GM21786 (cell line): ENCODE data around the gene LIPA.

Experiments
- ATAC-seq: cut with Tn5 transposase; IDR thresholded peaks from one replicate; pipeline ENCODE4 v1.9.1; 2021; ENCODE audit not compliant: unreplicated experiment

The LIPA gene

GRCh38 chr10:89241486-89242344, 9.9 kb downstream of the LIPA start:
- ATAC-seq = peak; percentile 42

- ATAC-seq = no peak
These were observed 10.5 kb downstream of the LIPA start for GRCh38 chr10:89241026-89241425.

GRCh38 chr10:89240519-89240918, 11.1 kb downstream of the LIPA start:
- no peak for ATAC-seq

DNA sequence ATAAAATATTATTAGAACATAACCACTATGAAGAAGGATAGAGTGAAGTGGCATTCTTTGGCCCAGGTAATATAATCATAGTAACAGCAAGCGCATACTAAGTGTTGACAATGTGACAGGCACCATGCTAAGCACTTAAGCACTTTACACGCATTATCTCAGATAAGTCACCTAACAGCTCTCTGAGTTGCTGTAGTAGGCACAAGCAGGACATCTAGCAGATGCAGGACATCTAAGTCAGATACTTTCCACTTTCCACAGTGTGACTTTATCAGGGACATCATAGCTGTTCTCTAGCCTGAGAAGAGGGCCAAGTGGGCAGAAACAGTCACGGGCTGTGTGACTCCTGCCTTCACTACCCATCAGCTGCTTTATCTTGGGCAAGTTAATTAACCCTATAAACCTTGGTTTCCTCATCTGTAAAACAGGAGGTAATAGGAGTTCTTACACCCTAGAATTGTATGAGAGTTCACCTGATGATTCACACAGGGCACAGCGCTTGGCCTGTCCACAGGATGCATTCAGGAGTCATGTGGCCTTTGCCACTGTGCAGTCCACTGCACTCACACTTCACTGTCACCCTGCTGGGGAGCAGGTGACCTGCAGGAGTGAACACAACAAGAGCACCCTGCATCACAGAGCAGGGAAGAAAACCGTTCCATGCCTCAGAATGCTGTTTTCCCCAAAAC, 12.5 kb downstream of the LIPA start:
- ATAC-seq = no peak

- ATAC-seq = no peak
These were observed 13.7 kb downstream of the LIPA start for GRCh38 chr10:89237849-89238248.

- ATAC-seq = no peak
These were observed 15.3 kb downstream of the LIPA start for GRCh38 chr10:89236226-89236797.

DNA sequence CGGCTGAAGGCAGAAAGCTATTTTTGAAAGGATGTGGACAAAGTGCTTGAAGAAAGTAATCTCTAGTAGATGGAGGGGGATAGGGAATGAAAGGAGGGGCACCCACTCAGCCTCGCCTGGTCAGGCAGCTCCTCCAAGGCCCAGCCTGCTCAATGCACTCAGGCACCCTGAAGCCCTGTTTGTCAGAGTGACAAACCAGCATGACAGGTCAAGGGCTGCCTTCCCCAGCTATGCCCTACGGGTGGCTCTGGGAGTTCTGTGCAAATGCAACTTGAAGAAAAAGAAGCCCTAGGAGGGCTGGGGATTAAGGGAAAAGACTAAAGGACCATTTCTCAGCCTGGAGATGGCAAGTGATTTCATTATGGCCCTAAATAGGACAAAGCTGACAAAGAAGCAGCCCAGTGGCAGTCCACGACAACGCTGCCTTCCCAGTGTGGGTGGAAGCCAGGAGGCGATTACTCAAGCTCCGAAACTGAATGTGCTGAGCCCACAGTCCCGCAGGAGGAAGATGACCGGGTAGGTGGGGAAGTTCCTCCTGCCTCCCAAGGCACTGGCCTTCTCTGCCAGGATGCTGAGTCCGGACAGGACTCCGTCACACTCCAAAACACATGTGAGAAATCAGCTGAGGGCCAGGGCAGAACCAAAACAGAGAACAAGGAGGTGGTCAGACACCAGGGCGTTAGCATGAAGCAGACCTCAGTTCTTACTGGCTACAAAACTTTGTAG, 16.3 kb downstream of the LIPA start:
- no peak for ATAC-seq

DNA sequence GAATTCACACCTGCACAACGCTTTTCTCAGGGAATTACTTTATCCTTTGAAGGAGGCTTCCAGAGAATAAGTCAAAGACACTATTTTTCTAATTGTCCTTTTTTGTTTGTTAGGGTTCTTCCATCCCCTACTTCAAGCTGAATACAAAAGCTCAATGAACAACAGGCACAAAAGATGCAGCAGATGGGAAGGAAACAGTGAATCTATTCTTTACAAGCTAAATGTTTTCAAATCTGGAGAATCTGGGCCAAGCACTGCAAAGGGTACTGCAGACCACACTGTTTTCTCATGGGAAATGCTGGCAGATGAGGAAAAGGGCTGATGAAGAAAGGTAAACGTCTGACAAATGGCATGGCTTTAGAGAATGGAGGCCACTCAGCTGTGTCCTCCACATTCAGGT, 18.5 kb downstream of the LIPA start:
- ATAC-seq = no peak

DNA sequence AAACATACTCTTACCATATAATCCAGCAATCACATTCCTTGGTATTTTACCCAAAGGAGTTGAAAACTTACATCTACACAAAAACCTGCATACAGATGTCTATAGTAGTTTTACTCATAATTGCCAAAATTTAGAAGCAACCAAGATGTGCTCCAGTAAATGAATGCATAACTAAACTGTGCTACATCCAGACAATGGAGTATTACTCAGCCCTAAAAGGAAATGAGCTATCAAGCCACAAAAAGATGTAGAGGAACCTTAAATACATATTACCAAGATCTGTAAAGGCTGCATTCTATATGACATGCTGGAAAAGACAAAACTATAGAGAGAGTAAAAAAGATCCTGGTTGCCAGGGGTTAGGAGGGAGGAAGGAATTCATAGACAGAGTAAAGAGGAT, 22.6 kb downstream of the LIPA start:
- ATAC-seq = no peak

DNA sequence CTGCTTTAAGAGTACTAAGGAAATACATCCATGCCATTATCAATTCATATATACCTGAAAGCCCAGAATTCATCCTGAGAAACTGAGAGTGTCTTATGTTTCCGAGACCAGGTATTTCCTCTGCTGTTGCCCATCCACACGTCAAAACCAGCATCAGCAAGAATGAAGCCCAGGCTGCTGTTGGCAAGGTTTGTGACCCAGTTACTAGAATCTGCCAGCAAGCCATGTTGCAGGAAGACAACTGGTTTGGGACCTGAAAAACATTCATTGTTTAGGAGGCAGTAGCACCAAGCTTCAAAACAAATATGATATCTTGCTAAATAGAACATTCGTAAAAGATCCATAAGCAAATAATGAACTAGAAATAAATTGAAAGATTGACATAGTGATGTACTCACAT, 23.4 kb downstream of the LIPA start:
- ATAC-seq = no peak

GRCh38 chr10:89226891-89227290, 24.7 kb downstream of the LIPA start:
- ATAC-seq = no peak

DNA sequence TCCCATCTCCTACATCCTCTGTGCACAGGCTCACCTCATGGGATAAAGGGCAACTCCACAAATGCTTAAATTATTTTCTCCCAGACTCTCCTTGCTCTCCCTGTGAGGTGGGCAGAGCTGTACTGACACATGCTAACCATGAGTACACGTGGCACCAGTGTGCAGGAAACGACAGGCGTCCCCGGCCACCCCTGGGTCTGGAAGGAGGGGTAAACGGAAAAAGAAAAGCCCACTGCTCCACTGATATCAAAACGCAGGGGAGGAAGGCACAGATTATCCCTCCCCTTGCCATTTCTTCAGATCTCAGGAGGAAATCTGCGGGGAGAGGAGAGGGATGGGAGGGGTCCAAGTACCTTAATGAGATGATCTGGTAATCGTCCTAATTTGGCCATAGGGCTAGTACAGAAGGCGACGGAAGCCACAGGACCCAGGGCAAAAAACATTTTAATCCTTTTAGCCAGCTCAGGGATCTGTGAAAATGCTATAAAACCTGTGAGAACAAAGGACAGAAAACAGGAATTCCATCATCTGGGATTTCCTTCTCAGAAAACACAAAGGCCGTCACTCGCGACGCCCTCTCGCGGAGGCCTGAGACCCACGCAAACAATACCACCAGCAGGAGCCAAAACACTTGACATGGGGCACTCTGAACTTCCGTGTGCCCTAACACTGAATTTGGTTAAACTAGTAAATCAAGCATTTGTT, 26.7 kb downstream of the LIPA start:
- ATAC-seq = no peak

- no peak for ATAC-seq
These were observed 29.7 kb downstream of the LIPA start for GRCh38 chr10:89221919-89222318.

- ATAC-seq = no peak
These were observed 31.9 kb downstream of the LIPA start for GRCh38 chr10:89219513-89220218.

DNA sequence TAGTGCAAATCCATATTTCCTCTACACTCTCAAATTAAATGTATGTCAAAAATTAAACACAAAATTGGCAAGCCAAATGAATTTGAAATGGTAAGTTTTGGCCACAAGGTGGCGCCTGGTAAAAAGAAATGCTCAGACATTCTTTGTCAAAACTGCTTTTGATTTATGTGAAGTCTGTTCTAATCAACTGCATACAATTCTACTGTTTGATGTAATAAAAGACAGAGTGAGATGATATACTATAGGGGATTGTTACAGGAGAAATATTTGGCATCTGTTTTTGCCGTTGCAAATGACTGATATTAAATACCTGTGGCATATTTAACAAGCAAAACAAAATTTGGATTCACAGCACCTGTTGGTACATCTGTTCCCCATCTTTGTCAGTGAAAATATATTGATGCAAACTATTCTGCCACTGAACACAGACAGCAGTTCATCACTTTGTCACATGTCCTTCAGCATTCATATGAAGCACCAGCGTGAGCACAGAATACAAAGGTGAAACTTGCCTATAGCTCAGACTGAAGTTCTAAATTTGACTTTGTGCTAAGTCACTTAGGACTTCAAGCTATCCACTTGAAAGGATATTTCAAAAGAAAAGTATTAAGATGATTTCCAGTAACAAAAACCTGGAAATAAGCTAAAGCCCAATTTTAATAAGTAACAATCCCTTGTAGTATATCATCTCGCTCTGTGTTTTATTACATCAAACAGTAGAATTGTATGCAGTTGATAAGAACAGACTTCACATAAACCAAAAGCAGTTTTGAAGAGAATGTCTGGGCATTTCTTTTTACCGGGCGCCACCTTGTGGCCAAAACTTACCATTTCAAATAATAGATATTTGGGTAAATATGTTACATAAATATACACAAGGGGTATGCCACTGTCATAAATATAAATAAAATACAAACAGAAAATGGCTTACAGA, 34.3 kb downstream of the LIPA start:
- ATAC-seq = no peak

- no peak for ATAC-seq
These were observed 35.5 kb downstream of the LIPA start for GRCh38 chr10:89216056-89216455.

- no peak for ATAC-seq
These were observed 36.1 kb downstream of the LIPA start for GRCh38 chr10:89215511-89215910.

DNA sequence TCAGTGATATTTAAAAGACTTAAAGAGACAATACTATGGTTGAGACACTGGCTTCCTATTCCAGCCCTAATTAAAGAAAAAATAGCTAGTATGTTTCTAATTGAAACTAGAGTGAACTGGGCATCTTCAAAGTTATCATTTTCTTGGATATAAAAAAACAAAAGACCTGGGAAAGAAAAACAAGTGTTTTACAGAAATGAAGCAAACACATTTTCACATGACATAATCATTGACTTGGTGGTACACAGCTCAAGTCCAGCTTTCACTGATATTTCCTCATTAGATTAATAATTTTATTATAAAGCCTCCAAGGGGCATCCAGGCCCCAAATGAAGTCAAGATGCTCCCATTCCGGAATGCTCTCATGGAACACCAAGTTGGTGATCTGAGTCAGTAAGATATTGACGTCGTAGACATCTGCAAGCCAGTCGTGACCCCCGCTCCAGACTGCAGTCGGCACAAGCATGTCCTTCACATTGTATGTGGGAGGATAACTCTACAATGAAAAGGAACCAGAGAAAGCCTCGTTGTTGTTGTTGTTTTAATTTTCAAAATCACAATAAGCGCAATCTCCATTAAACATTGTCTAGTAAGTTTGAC, 36.9 kb downstream of the LIPA start:
- ATAC-seq = no peak
